Kidney epithelial cell (primary cell): Measurements from ENCODE around the gene KCTD1. TPM values are rescaled to one million over a fixed set of nuclear protein-coding genes. Genes with fewer than 3 reads are reported as not detected.

ENCODE experiments used
- DNase-seq: peaks from one replicate; pipeline ENCODE4 v3.0.0-alpha.2; 2010; ENCODE audit warnings: low read depth
- H3K27me3 ChIP-seq: 2 replicates; pipeline ENCODE4 v1.6.0; 2011; ENCODE audit warnings: low read length; ENCODE audit not compliant: control insufficient read depth, insufficient read depth
- H3K36me3 ChIP-seq: 2 replicates; pipeline ENCODE4 v1.5.1; 2011; ENCODE audit warnings: low read length; ENCODE audit not compliant: control insufficient read depth, insufficient read depth
- H3K4me3 ChIP-seq: 2 replicates; pipeline ENCODE4 v1.5.1; 2011; ENCODE audit warnings: low read depth, mild to moderate bottlenecking, control low read depth, low read length
- total RNA-seq: library from RNA; depleted of rRNA; stranded (reverse); fragments of >200 nt; gene quantifications from 2 replicates; pipeline ENCODE4 v1.2.3, GENCODE V29; 2015
- TF ChIP-seq, protein P1 (sequence below): IDR thresholded peaks from 2 replicates; pipeline ENCODE4 v1.5.1; 2011; ENCODE audit warnings: mild to moderate bottlenecking, moderate library complexity, low read length, control low read depth, inconsistent platforms; ENCODE audit not compliant: insufficient read depth, poor library complexity, severe bottlenecking

The KCTD1 gene
- total RNA-seq, 1 donor from 2014 or later, result 30.5 TPM

DNA sequence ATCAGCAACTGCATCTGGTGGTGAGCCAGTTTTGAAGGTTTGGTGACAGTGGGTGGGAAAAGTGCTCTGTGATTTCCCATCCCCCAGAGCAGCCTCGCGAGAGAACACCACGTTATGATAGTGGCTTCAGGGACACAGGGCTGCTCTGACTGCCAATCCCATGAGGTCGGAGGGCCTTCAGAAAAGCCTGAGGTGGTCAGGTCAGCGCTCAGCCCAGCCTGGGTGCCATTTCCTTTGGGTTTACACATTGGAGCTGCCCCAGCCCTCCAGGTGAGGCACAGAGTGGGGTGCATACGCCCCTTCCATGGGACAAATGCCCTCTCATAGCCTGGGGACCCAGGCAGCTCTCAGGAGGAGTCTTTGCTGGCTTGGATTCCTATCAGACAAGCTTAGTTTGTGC lies 126.8 kb downstream of the KCTD1 start:
- Histone ChIP-seq H3K36me3 (no peaks in the 10 kb centered on the region), H3K4me3 (no peak overlapping the region), H3K27me3 (no peaks in the 10 kb centered on the region)
- no peak for DNase-seq
- TF ChIP-seq, protein P1, sequence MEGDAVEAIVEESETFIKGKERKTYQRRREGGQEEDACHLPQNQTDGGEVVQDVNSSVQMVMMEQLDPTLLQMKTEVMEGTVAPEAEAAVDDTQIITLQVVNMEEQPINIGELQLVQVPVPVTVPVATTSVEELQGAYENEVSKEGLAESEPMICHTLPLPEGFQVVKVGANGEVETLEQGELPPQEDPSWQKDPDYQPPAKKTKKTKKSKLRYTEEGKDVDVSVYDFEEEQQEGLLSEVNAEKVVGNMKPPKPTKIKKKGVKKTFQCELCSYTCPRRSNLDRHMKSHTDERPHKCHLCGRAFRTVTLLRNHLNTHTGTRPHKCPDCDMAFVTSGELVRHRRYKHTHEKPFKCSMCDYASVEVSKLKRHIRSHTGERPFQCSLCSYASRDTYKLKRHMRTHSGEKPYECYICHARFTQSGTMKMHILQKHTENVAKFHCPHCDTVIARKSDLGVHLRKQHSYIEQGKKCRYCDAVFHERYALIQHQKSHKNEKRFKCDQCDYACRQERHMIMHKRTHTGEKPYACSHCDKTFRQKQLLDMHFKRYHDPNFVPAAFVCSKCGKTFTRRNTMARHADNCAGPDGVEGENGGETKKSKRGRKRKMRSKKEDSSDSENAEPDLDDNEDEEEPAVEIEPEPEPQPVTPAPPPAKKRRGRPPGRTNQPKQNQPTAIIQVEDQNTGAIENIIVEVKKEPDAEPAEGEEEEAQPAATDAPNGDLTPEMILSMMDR, result no peak

DNA sequence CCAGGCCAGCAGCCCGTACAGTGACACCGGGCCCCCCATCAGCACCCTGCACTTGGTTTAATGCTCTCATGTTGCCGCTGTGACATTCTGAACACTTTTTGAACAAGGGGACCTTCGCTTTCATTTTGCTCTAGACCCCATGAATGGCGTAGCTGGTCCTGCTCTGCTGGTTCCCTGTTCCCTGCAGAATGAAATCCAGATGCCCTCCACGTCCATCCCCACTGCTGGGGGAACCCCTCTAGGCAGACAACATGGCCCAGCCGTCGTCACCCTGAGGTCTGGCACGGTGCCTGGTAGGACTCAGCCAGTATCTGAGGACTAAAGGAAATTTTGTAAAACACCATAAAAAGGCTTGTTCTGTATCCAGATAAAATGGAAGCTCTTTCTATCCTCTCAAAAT lies 128.6 kb downstream of the KCTD1 start:
- TF ChIP-seq, protein P1, result no peak

GRCh38 chr18:26418225-26418624 lies 130.1 kb downstream of the KCTD1 start:
- TF ChIP-seq, protein P1, result no peak
- Histone ChIP-seq H3K4me3 (no peak overlapping the region), H3K36me3 (no peaks in the 10 kb centered on the region), H3K27me3 (no peaks in the 10 kb centered on the region)
- no peak for DNase-seq

More for the DNA sequence above, 128.6 kb downstream of the KCTD1 start:
- Histone ChIP-seq H3K27me3 (no peaks in the 10 kb centered on the region), H3K36me3 (no peaks in the 10 kb centered on the region), H3K4me3 (no peak overlapping the region)
- DNase-seq, result no peak

DNA sequence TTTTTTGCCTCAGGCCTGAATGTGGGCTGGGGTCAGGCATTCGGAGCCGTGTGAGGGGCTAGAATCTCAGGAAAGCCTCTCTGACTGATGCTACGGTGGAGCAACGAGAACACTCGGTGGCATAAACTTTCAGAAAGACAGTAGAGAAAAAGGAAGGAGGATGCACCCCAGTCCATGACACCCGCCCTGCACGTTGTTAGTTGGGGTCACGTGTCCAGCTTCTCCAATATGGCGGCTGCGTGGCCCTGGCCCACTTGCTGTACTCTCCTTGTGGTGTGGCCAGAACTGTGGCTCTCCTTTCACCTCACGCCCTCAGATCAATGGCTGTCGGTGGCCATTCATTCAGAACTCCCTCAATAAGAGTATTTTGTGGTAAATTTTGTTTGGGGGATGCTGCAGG lies 131.2 kb downstream of the KCTD1 start:
- DNase-seq, result no peak
- TF ChIP-seq, protein P1, result no peak
- no peak overlapping the region for H3K4me3 ChIP-seq
- H3K36me3 ChIP-seq, result no peaks in the 10 kb centered on the region
- H3K27me3 ChIP-seq, result no peaks in the 10 kb centered on the region

- H3K27me3 ChIP-seq, result no peaks in the 10 kb centered on the region
- no peak for DNase-seq
- H3K4me3 ChIP-seq, result no peak overlapping the region
- no peaks in the 10 kb centered on the region for H3K36me3 ChIP-seq
- TF ChIP-seq, protein P1, result no peak
Measured at GRCh38 chr18:26416652-26417150, 131.7 kb downstream of the KCTD1 start.

DNA sequence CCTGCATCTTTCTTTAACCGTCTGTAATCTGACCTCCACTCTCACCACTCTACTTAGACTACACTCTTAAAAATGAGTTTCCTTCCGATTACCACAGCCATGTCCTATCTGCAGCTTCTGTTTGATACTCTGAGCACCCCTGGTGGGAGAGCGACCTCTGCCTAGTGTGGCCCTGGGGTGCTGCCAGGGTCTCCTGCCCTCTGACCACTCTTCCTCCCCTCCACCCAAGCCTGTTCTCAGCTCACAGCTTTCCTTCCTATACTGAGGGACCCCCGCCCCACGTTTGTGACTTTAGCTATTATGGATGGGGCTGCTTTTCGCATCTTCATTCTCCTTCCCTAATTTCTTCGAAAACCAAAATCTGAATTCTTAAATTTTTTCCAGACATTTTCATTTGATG lies 132.7 kb downstream of the KCTD1 start:
- DNase-seq, result no peak
- Histone ChIP-seq H3K36me3 (no peaks in the 10 kb centered on the region), H3K27me3 (no peaks in the 10 kb centered on the region), H3K4me3 (no peak overlapping the region)
- TF ChIP-seq, protein P1, result no peak
